ENCODE measurements around the gene CCDC127. TPM values are rescaled to one million over a fixed set of nuclear protein-coding genes. Genes with fewer than 3 reads are reported as not detected.

Gene CCDC127
- total and polyA plus RNA-seq, 10 donors = 1.2 to 8.9 (median 3.6) TPM

DNA sequence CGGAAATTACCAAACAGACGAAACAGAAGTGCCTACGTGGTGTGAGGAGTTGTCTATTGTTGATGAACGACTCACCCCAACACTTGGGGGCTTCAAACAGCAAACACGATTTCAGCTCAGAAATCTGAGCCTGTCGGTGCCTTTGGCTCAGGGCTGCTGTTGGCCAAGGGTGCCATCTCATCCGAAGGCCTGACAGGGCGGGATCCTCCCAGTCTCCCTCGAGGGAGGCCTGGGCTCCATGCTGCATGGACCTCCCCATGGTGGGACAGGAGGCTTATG, 25.3 kb downstream of the CCDC127 start:
- H3K9me3 ChIP-seq = no peaks in the 10 kb centered on the region
- DNase-seq = no peak
- H3K4me3 ChIP-seq = no peak overlapping the region
- peaks cover 0 to 42% (median 14%) of the 10 kb centered on the region in 7 donors for H3K27me3 ChIP-seq (replicated peaks in 1 of 7)
- H3K36me3 ChIP-seq = no peaks in the 10 kb centered on the region
- TF ChIP-seq POLR2A (IDR thresholded peaks at IDR 0.05) (no peak), POLR2AphosphoS5 (IDR thresholded peaks at IDR 0.05) (no peak)
- TF ChIP-seq, protein P1, sequence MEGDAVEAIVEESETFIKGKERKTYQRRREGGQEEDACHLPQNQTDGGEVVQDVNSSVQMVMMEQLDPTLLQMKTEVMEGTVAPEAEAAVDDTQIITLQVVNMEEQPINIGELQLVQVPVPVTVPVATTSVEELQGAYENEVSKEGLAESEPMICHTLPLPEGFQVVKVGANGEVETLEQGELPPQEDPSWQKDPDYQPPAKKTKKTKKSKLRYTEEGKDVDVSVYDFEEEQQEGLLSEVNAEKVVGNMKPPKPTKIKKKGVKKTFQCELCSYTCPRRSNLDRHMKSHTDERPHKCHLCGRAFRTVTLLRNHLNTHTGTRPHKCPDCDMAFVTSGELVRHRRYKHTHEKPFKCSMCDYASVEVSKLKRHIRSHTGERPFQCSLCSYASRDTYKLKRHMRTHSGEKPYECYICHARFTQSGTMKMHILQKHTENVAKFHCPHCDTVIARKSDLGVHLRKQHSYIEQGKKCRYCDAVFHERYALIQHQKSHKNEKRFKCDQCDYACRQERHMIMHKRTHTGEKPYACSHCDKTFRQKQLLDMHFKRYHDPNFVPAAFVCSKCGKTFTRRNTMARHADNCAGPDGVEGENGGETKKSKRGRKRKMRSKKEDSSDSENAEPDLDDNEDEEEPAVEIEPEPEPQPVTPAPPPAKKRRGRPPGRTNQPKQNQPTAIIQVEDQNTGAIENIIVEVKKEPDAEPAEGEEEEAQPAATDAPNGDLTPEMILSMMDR (IDR thresholded peaks at IDR 0.05 in 8 of 11, conservative IDR thresholded peaks at IDR 0.05 in 3 of 11) = no peak
- WGBS, 5 donors = 80 to 84% (median 81%) methylated on average over 7 to 9 of the region's 9 CpGs
- peaks cover 0 to 28% (median 24%) of the 10 kb centered on the region in 6 donors for H3K4me1 ChIP-seq
- intact Hi-C loops (cut with DNase I; ENCODE audit: low total_unique reads) = no loop called here
- H3K27ac ChIP-seq = no peak overlapping the region

- Histone ChIP-seq H3K27ac (no peak overlapping the region), H3K9me3 (no peaks in the 10 kb centered on the region), H3K36me3 (no peaks in the 10 kb centered on the region), H3K27me3 (replicated peaks in 1 of 7) (peaks cover 0 to 48% (median 14%) of the 10 kb centered on the region in 7 donors), H3K4me3 (peak overlapping the region in 1 of 8 donors; percentile 57), H3K4me1 (peaks cover 0 to 28% (median 24%) of the 10 kb centered on the region in 6 donors)
- no peak for TF ChIP-seq POLR2A (IDR thresholded peaks at IDR 0.05)
- TF ChIP-seq POLR2AphosphoS5 (IDR thresholded peaks at IDR 0.05) = no peak
- TF ChIP-seq, protein P1 (IDR thresholded peaks at IDR 0.05 in 8 of 11, conservative IDR thresholded peaks at IDR 0.05 in 3 of 11) = no peak
- DNase-seq = peak; percentile 74
- intact Hi-C loops (cut with DNase I; ENCODE audit: low total_unique reads) = no loop called here
- 87 to 93% (median 87%) methylated on average over 23 to 46 of the region's 46 CpGs for WGBS, 5 donors
Observed at GRCh38 chr5:191949-192690, 25.8 kb downstream of the CCDC127 start.

- DNase-seq = peak; percentile 84
- WGBS, 5 donors = 16 to 26% (median 23%) methylated on average over 34 to 56 of the region's 56 CpGs
- Histone ChIP-seq H3K4me3 (peak within 1 kb of the TSS in 2 of 8 donors; percentile 10 to 57), H3K4me1 (peaks cover 0 to 28% (median 24%) of the 10 kb centered on the region in 6 donors), H3K27ac (peak within 1 kb of the TSS in 1 of 8 donors; percentile 17), H3K27me3 (replicated peaks in 1 of 7) (peaks cover 0 to 56% (median 14%) of the 10 kb centered on the region in 7 donors), H3K36me3 (no peaks in the 10 kb centered on the region), H3K9me3 (no peaks in the 10 kb centered on the region)
- intact Hi-C loops (cut with DNase I; ENCODE audit: low total_unique reads) = no loop called here
- TF ChIP-seq POLR2A (IDR thresholded peaks at IDR 0.05) (no peak), POLR2AphosphoS5 (IDR thresholded peaks at IDR 0.05) (no peak)
- TF ChIP-seq, protein P1 (IDR thresholded peaks at IDR 0.05 in 8 of 11, conservative IDR thresholded peaks at IDR 0.05 in 3 of 11) = no peak
Observed at GRCh38 chr5:191036-191948, 26.7 kb downstream of the CCDC127 start, which contains the start of gene LRRC14B. Gene LRRC14B, plus strand, starts transcription at chr5:191495. Its CDS starts 44 bp downstream, at chr5:191539.

Measured in spleen (tissue), 11 donors.